ENCODE data around the gene DPP9. TPM values are rescaled to one million over a fixed set of nuclear protein-coding genes. Genes with fewer than 3 reads are reported as not detected.

The DPP9 gene
- total and polyA plus RNA-seq, 2 of the 13 experiments (the other 11 are each of a cell fraction or from before 2014, with no cell fraction given): 8.4 to 25.8 TPM

DNA sequence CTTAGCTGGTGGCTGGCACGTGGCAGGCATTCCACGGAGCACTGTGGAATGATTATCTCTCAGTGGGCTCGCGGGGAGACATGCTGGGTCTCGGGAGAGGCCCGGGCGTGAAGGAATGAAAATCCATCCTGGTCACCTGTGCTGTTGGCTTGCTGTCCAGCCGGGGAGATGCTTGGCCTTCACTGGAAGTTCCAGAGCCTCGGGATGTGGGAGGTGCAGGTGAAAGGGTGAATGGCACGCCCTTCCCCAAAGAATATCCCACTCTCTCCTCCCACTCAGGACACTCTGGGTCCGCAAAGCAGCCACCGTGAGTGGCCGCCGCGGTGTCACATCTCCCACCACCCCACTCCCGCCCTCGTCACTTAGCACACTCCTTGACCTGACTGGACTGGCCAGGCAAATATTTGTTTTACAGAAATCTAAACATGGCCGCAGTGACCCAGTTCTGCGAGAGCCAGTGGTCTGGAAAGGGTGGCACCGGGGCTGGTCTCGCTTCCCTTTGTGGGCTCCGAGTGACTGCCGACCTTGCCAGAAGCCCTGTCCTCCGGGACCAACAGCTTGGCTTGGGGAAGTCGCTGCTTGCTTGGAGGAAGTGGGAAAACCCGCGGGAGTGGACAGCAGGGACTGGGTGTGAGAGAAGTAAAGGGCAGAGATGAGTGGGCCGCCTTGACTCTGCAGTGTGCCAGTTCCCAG lies 8.0 kb downstream of the DPP9 start:
- Histone ChIP-seq H3K27me3 (ENCODE audit: control insufficient read depth in 1 of 2, insufficient read depth in 2 of 2, low read length in 2 of 2) (no peaks in the 10 kb centered on the region), H3K9me3 (ENCODE audit: low read length) (no peaks in the 10 kb centered on the region), H3K36me3 (replicated peaks in 1 of 2; ENCODE audit: control insufficient read depth in 1 of 2, insufficient read depth in 2 of 2, low read length in 2 of 2) (peaks cover 24 to 54% of the 10 kb centered on the region in 2 experiments), H3K4me2 (ENCODE audit: low read depth, low read length) (peak overlapping the region; percentile 54), H4K20me1 (ENCODE audit: insufficient read depth, low read length) (peaks cover 6% of the 10 kb centered on the region; the same call in 1 of the 2 replicates), H3K4me1 (ENCODE audit: insufficient read depth, low read length) (peaks cover 48% of the 10 kb centered on the region), H2AFZ (ENCODE audit: low read length) (no peak overlapping the region), H3K9ac (ENCODE audit: insufficient read depth, low read depth, low read length) (peak overlapping the region; percentile 26; the same call in 1 of the 2 replicates), H3K4me3 (replicated peaks in 1 of 3; ENCODE audit: insufficient read depth in 1 of 3, low read depth in 2 of 3, low read length in 3 of 3) (peak overlapping the region in 2 of 3 experiments; percentile 10 to 42; a peak in 2 of 6 replicates), H3K79me2 (ENCODE audit: insufficient read depth, low read length) (peaks cover 6% of the 10 kb centered on the region), H3K27ac (ENCODE audit: extremely low read length, insufficient read depth, low read length) (peak overlapping the region; percentile 60)
- DNase-seq (ENCODE audit: low spot score): peak; percentile 80
- peak; percentile 84 for ATAC-seq
- ChIA-PET POLR2A (interaction anchor here (1.2 kb wide), 1 partner anchor 76 kb away, joined by 4 read pairs; the partner anchor contains the start of gene FEM1A), CTCF (ENCODE audit: low intra/inter-chr PET ratio, low total read pairs) (no interaction called here)
- 17% methylated on average over 23 of the region's 28 CpGs for WGBS (ENCODE audit: low lambda C conversion rate)
- in situ Hi-C loops (cut with HindIII; ENCODE audit: extremely low pct_ligation_motif_present, low pct_unique_long_range_greater_than_20kb): no loop called here
- FAIRE-seq: peak; percentile 81
- BruUV-seq (replicated peaks): no TSS peak
- intact Hi-C loops (cut with micrococcal nuclease; ENCODE audit: unreplicated experiment): no loop called here
- TF ChIP-seq SSRP1 (CRISPR knock-in tag; IDR thresholded peaks at IDR 0.05) (no peak), RXRA (CRISPR knock-in tag; IDR thresholded peaks at IDR 0.05) (peak; percentile 98), ZMYM3 (CRISPR knock-in tag; IDR thresholded peaks at IDR 0.05) (peak; percentile 52; the same call in 1 of the 2 replicates), PRPF4 (IDR thresholded peaks at IDR 0.05; ENCODE audit: low read depth, low read length, poor library complexity, severe bottlenecking) (no peak), TEAD3 (CRISPR knock-in tag; optimal IDR thresholded peaks at IDR 0.05; ENCODE audit: borderline replicate concordance) (peak; percentile 47), ZNF678 (CRISPR knock-in tag; IDR thresholded peaks at IDR 0.05) (no peak), ZNF331 (CRISPR knock-in tag; IDR thresholded peaks at IDR 0.05) (peak; percentile 66), ZNF777 (CRISPR knock-in tag; IDR thresholded peaks at IDR 0.05) (no peak), ZNF121 (CRISPR knock-in tag; IDR thresholded peaks at IDR 0.05) (peak; percentile 74), ZNF160 (CRISPR knock-in tag; IDR thresholded peaks at IDR 0.05) (no peak), JDP2 (CRISPR knock-in tag; IDR thresholded peaks at IDR 0.05; ENCODE audit: borderline replicate concordance) (no peak), ZNF12 (CRISPR knock-in tag; IDR thresholded peaks at IDR 0.05) (0 out of 2 replicates have a peak, but pooled peaks have one; percentile 41)
- TF ChIP-seq, protein P1, sequence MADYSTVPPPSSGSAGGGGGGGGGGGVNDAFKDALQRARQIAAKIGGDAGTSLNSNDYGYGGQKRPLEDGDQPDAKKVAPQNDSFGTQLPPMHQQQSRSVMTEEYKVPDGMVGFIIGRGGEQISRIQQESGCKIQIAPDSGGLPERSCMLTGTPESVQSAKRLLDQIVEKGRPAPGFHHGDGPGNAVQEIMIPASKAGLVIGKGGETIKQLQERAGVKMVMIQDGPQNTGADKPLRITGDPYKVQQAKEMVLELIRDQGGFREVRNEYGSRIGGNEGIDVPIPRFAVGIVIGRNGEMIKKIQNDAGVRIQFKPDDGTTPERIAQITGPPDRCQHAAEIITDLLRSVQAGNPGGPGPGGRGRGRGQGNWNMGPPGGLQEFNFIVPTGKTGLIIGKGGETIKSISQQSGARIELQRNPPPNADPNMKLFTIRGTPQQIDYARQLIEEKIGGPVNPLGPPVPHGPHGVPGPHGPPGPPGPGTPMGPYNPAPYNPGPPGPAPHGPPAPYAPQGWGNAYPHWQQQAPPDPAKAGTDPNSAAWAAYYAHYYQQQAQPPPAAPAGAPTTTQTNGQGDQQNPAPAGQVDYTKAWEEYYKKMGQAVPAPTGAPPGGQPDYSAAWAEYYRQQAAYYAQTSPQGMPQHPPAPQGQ (CRISPR knock-in tag; IDR thresholded peaks at IDR 0.05; ENCODE audit: borderline replicate concordance): 0 out of 2 replicates have a peak, but pooled peaks have one; percentile 7
- TF ChIP-seq, protein P2, sequence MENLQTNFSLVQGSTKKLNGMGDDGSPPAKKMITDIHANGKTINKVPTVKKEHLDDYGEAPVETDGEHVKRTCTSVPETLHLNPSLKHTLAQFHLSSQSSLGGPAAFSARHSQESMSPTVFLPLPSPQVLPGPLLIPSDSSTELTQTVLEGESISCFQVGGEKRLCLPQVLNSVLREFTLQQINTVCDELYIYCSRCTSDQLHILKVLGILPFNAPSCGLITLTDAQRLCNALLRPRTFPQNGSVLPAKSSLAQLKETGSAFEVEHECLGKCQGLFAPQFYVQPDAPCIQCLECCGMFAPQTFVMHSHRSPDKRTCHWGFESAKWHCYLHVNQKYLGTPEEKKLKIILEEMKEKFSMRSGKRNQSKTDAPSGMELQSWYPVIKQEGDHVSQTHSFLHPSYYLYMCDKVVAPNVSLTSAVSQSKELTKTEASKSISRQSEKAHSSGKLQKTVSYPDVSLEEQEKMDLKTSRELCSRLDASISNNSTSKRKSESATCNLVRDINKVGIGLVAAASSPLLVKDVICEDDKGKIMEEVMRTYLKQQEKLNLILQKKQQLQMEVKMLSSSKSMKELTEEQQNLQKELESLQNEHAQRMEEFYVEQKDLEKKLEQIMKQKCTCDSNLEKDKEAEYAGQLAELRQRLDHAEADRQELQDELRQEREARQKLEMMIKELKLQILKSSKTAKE (CRISPR knock-in tag; IDR thresholded peaks at IDR 0.05; ENCODE audit: borderline replicate concordance): peak; percentile 94
- TF ChIP-seq, protein P3, sequence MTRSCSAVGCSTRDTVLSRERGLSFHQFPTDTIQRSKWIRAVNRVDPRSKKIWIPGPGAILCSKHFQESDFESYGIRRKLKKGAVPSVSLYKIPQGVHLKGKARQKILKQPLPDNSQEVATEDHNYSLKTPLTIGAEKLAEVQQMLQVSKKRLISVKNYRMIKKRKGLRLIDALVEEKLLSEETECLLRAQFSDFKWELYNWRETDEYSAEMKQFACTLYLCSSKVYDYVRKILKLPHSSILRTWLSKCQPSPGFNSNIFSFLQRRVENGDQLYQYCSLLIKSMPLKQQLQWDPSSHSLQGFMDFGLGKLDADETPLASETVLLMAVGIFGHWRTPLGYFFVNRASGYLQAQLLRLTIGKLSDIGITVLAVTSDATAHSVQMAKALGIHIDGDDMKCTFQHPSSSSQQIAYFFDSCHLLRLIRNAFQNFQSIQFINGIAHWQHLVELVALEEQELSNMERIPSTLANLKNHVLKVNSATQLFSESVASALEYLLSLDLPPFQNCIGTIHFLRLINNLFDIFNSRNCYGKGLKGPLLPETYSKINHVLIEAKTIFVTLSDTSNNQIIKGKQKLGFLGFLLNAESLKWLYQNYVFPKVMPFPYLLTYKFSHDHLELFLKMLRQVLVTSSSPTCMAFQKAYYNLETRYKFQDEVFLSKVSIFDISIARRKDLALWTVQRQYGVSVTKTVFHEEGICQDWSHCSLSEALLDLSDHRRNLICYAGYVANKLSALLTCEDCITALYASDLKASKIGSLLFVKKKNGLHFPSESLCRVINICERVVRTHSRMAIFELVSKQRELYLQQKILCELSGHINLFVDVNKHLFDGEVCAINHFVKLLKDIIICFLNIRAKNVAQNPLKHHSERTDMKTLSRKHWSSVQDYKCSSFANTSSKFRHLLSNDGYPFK (CRISPR knock-in tag; IDR thresholded peaks at IDR 0.05; ENCODE audit: borderline replicate concordance): peak; percentile 67; the same call in 1 of the 2 replicates
